Fibroblast of lung (primary cell): ENCODE results near the gene WNT6.

Source experiments
- EZH2 ChIP-seq: IDR thresholded peaks from 2 replicates; pipeline ENCODE4 v1.5.1; 2012; ENCODE audit warnings: low read length, control low read depth, mild to moderate bottlenecking; ENCODE audit errors: missing control alignments
- TF ChIP-seq, protein P1 (sequence below), 2 donors: IDR thresholded peaks in 1 of 2; conservative IDR thresholded peaks in 1 of 2; 1 replicate in 1 of 2; 2 replicates in 1 of 2; pipeline ENCODE4 v1.5.1; 2011 to 2012; ENCODE audit warnings: low read length in 2 of 2, control low read depth in 1 of 2, inconsistent platforms in 1 of 2, low read depth in 1 of 2, mild to moderate bottlenecking in 1 of 2

DNA sequence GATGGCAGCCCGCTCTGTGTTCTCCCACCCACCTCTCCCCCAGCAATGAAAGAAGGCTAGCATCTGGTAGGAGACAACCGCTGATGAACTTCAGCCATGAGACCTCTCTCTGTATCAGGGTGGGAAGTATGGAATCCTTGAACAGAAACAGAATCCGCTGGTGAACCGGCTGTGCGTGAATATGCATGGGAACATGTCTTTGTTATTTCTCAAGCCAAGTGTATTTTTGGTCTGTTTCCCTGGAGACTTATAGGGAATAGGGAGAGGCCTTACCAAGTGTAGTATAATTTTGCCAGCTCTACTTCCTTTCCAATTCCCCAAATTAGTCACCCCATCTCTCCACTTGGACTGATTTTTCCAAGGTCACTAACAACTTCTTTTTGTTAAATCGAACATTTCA is 51.1 kb downstream of the WNT6 start:
- TF ChIP-seq, protein P1, sequence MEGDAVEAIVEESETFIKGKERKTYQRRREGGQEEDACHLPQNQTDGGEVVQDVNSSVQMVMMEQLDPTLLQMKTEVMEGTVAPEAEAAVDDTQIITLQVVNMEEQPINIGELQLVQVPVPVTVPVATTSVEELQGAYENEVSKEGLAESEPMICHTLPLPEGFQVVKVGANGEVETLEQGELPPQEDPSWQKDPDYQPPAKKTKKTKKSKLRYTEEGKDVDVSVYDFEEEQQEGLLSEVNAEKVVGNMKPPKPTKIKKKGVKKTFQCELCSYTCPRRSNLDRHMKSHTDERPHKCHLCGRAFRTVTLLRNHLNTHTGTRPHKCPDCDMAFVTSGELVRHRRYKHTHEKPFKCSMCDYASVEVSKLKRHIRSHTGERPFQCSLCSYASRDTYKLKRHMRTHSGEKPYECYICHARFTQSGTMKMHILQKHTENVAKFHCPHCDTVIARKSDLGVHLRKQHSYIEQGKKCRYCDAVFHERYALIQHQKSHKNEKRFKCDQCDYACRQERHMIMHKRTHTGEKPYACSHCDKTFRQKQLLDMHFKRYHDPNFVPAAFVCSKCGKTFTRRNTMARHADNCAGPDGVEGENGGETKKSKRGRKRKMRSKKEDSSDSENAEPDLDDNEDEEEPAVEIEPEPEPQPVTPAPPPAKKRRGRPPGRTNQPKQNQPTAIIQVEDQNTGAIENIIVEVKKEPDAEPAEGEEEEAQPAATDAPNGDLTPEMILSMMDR (conservative IDR thresholded peaks at IDR 0.05 in 1 of 2, IDR thresholded peaks at IDR 0.05 in 1 of 2; ENCODE audit: low read depth in 1 of 2, low read length in 2 of 2): no peak
- no peak for TF ChIP-seq EZH2
